ENCODE measurements around the gene FHAD1. TPM values are rescaled to one million over a fixed set of nuclear protein-coding genes. Genes with fewer than 3 reads are reported as not detected.
"Not testable (repeated sequence)": the region's sequence is repeated elsewhere in the genome, so short reads cannot be mapped to it uniquely, and the experiment has no call there.

FHAD1 gene
- total RNA-seq, 3 donors from 2014 or later (not counting 1 experiment from before 2014, with no cell fraction given): 0.72 to 1.9 (median 1.7) TPM

- peaks cover 3% of the 10 kb centered on the region for H3K4me1 ChIP-seq (ENCODE audit: control insufficient read depth, insufficient read depth, low read length)
- no peak overlapping the region for H3K27ac Mint-ChIP-seq
- intact Hi-C loops (cut with micrococcal nuclease): loop anchor here (1.0 kb wide), 1 partner anchor 177 kb away; no protein-coding TSS in a partner anchor
- H3K9me3 Mint-ChIP-seq: no peaks in the 10 kb centered on the region
- H3K4me3 ChIP-seq (ENCODE audit: low read length): no peak overlapping the region
- no peak overlapping the region for H3K4me3 Mint-ChIP-seq
- H3K27me3 ChIP-seq (ENCODE audit: control insufficient read depth, insufficient read depth, low read length): no peaks in the 10 kb centered on the region
- ATAC-seq (peak in 2 of 3 donors; percentile 63 to 68), DNase-seq (peak; percentile 56 to 78)
- 26% methylated on average over 15 of the region's 15 CpGs for WGBS (ENCODE audit: insufficient coverage)
- H3K4me1 Mint-ChIP-seq: peaks cover 0 to 7% of the 10 kb centered on the region in 2 donors
- H3K36me3 Mint-ChIP-seq: no peaks in the 10 kb centered on the region
- H3K27ac ChIP-seq (ENCODE audit: low read length): no peak overlapping the region
- H3K9me3 ChIP-seq (ENCODE audit: control insufficient read depth, insufficient read depth, low read length): no peaks in the 10 kb centered on the region
- peaks cover 0 to 10% of the 10 kb centered on the region in 2 donors for H3K27me3 Mint-ChIP-seq (ENCODE audit: low read depth in 2 of 2)
- no peaks in the 10 kb centered on the region for H3K36me3 ChIP-seq (ENCODE audit: control insufficient read depth, insufficient read depth, low read length)
- TF ChIP-seq CTCF (IDR thresholded peaks at IDR 0.05): peak; percentile 98
These were observed 57.9 kb downstream of the FHAD1 start for GRCh38 chr1:15304708-15305467.

GRCh38 chr1:15305468-15305770, 58.4 kb downstream of the FHAD1 start:
- ATAC-seq (no peak), DNase-seq (no peak)
- Histone ChIP-seq H3K27ac (ENCODE audit: low read length) (no peak overlapping the region), H3K27me3 (ENCODE audit: control insufficient read depth, insufficient read depth, low read length) (no peaks in the 10 kb centered on the region), H3K36me3 (ENCODE audit: control insufficient read depth, insufficient read depth, low read length) (no peaks in the 10 kb centered on the region), H3K9me3 (ENCODE audit: control insufficient read depth, insufficient read depth, low read length) (no peaks in the 10 kb centered on the region), H3K4me3 (ENCODE audit: low read length) (no peak overlapping the region), H3K4me1 (ENCODE audit: control insufficient read depth, insufficient read depth, low read length) (peaks cover 3% of the 10 kb centered on the region)
- Mint-ChIP-seq H3K4me3 (no peak overlapping the region), H3K36me3 (no peaks in the 10 kb centered on the region), H3K9me3 (no peaks in the 10 kb centered on the region), H3K27ac (no peak overlapping the region), H3K4me1 (peaks cover 0 to 7% of the 10 kb centered on the region in 2 donors), H3K27me3 (ENCODE audit: low read depth in 2 of 2) (peaks cover 0 to 10% of the 10 kb centered on the region in 2 donors)
- intact Hi-C loops (cut with micrococcal nuclease): no loop called here
- WGBS (ENCODE audit: insufficient coverage): 93% methylated on average over 7 of the region's 7 CpGs
- no peak for TF ChIP-seq CTCF (IDR thresholded peaks at IDR 0.05)

- H3K4me3 ChIP-seq (ENCODE audit: low read length); H3K36me3 Mint-ChIP-seq; H3K27ac ChIP-seq (ENCODE audit: low read length); H3K9me3 ChIP-seq (ENCODE audit: control insufficient read depth, insufficient read depth, low read length); H3K4me1 ChIP-seq (ENCODE audit: control insufficient read depth, insufficient read depth, low read length); ATAC-seq; intact Hi-C loops (cut with micrococcal nuclease); H3K9me3 Mint-ChIP-seq; H3K27me3 ChIP-seq (ENCODE audit: control insufficient read depth, insufficient read depth, low read length); H3K36me3 ChIP-seq (ENCODE audit: control insufficient read depth, insufficient read depth, low read length); H3K4me1 Mint-ChIP-seq; H3K4me3 Mint-ChIP-seq; DNase-seq; H3K27ac Mint-ChIP-seq: not testable (repeated sequence)
- no CpG with 5 or more reads among the region's 1 CpG for WGBS (ENCODE audit: insufficient coverage)
- peaks cover 0 to 10% of the 10 kb centered on the region in 2 donors for H3K27me3 Mint-ChIP-seq (ENCODE audit: low read depth in 2 of 2)
These were observed 59.3 kb downstream of the FHAD1 start for GRCh38 chr1:15306352-15306751.

- no peak for TF ChIP-seq CTCF (IDR thresholded peaks at IDR 0.05)
- H3K36me3 ChIP-seq (ENCODE audit: control insufficient read depth, insufficient read depth, low read length): no peaks in the 10 kb centered on the region
- 76% methylated on average over 1 of the region's 1 CpG for WGBS (ENCODE audit: insufficient coverage)
- Mint-ChIP-seq H3K4me3 (no peak overlapping the region), H3K4me1 (peaks cover 0 to 7% of the 10 kb centered on the region in 2 donors), H3K9me3 (no peaks in the 10 kb centered on the region), H3K27ac (no peak overlapping the region), H3K36me3 (no peaks in the 10 kb centered on the region), H3K27me3 (ENCODE audit: low read depth in 2 of 2) (peaks cover 0 to 10% of the 10 kb centered on the region in 2 donors)
- H3K4me1 ChIP-seq (ENCODE audit: control insufficient read depth, insufficient read depth, low read length): peaks cover 3% of the 10 kb centered on the region
- DNase-seq (no peak), ATAC-seq (no peak)
- intact Hi-C loops (cut with micrococcal nuclease): no loop called here
- no peak overlapping the region for H3K4me3 ChIP-seq (ENCODE audit: low read length)
- no peaks in the 10 kb centered on the region for H3K9me3 ChIP-seq (ENCODE audit: control insufficient read depth, insufficient read depth, low read length)
- no peaks in the 10 kb centered on the region for H3K27me3 ChIP-seq (ENCODE audit: control insufficient read depth, insufficient read depth, low read length)
- H3K27ac ChIP-seq (ENCODE audit: low read length): no peak overlapping the region
These were observed 61.1 kb downstream of the FHAD1 start for GRCh38 chr1:15308135-15308534.
